Left colon (tissue), 2 donors: Measurements from ENCODE around the gene NFKB1. TPM values are rescaled to one million over a fixed set of nuclear protein-coding genes. Genes with fewer than 3 reads are reported as not detected.
A peak's percentile ranks its signal among the peaks of the same experiment; 100 is the strongest.

Source experiments
- ATAC-seq: fragments of 200-7000 bp; cut with Tn5 transposase; one replicate; pipeline ENCODE4 v1.9.1; 2020; ENCODE audit warnings: mild to moderate bottlenecking, moderate library complexity
- DNase-seq, 2 donors: peaks; one replicate each; pipeline ENCODE4 v3.0.0-alpha.2; 2020
- intact Hi-C, 2 donors: fragments of 100-400 bp; cut with DNase I in 1 of 2; cut with micrococcal nuclease in 1 of 2; formaldehyde crosslinking; loops; one replicate each; pipeline versions ENCODE4 v1.11.2 to v1.14.0; 2022; cut with DNase I, micrococcal nuclease
- total RNA-seq, 2 donors: library from RNA; stranded (reverse); fragmentation: NEBNext Ultra II Directional; extraction: Animal tissue kit (Norgen Biotek cat#: 25700); gene quantifications; one replicate each; pipeline ENCODE4 v1.2.1, GENCODE V29; 2021
- donor health status: DM: no; HTN: no; CAD: no.
- donor health status: DM: yes; HTN: yes; CAD: no.

Gene NFKB1
- total RNA-seq, 2 donors from 2014 or later: 45.3 to 49.8 TPM

DNA sequence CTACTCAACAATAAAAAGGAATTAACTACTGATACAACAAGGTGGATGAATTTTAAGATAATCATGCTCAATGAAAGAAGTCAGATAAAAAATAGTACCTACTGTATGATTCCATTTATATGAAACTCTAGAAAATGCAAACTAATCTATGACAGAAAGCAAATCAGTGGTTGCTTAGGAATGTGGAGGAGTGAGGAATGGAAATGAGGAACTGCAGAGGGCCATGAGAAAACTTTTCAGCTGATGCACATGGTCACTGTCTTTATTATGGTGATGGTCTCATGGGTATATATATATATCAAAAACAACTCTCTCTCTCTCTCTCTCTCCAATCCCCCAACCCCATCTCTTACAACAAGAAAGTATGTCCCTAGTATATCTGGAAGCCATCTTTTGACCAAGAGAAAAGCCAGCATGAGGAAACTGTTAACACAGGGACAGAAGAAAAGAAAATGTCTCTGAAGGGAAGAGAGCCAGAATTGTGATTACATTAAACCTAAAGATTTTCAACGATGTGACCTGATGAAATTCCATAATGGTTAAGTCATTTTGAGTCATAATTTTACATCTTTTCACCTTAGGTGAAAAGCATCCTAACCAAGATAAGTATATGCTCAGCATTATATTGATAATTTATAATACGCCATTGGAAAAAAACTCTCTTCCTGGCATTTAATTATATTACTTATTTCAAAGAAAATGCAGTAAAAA, 8.5 kb upstream of the NFKB1 start:
- ATAC-seq: no peak
- intact Hi-C loops: no loop called here
- no peak for DNase-seq

- ATAC-seq (no peak), DNase-seq (no peak)
- intact Hi-C loops: no loop called here
These were observed 7.9 kb upstream of the NFKB1 start for GRCh38 chr4:102493257-102493656.

DNA sequence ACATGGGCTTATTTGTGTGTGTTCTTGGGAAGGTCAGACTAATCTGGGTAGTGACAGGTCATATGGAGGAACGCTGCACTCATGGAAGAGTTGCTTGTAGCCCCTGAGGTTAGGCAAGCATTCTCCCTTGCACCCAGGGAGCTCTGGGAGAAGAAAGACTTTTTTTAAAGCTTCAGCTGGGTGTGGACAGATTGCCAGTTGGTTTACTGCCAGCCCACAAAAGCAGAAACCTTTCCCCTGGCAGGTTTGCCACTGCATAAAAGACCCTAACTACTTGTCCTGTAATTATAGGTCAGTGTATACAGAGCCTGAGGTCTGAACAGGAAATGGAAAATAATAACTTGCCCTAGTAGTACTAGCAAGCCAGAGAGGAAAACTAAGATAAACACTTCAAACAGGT, 7.4 kb upstream of the NFKB1 start:
- peak; percentile 38 to 50 for DNase-seq
- intact Hi-C loops: no loop called here
- ATAC-seq: peak; percentile 91

DNA sequence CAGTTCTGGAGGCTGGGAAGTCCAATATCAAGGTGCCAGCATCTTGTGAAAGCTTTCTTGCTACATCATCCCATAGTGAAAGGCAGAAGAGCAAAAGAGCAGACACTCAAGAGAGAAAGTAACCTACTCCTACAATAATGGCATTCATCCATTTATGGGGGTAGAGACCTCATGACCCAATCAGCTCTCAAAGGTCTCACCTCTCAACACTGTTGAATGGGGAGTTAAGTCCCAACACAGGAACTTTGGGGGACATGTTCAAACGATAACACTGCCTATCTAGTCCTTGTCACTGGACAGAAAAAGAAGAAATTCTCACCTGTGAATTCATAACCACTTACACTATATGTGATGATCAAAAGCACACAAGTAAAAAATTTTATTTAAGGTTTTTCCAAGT, 6.6 kb upstream of the NFKB1 start:
- intact Hi-C loops: no loop called here
- no peak for DNase-seq
- no peak for ATAC-seq

- ATAC-seq: no peak
- no peak for DNase-seq
- intact Hi-C loops: no loop called here
These were observed 3.2 kb upstream of the NFKB1 start for GRCh38 chr4:102497986-102498385.

- DNase-seq: peak in 1 of 2 donors; percentile 30
- peak; percentile 21 for ATAC-seq
- intact Hi-C loops: no loop called here
These were observed 835 bp upstream of the NFKB1 start for GRCh38 chr4:102500352-102500695.

DNA sequence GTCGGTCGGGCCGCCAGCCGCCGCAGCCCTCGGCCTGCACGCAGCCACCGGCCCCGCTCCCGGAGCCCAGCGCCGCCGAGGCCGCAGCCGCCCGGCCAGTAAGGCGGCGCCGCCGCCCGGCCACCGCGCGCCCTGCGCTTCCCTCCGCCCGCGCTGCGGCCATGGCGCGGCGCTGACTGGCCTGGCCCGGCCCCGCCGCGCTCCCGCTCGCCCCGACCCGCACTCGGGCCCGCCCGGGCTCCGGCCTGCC, 213 bp downstream of the NFKB1 start:
- peak; percentile 64 for ATAC-seq
- DNase-seq: no peak
- intact Hi-C loops: no loop called here

DNA sequence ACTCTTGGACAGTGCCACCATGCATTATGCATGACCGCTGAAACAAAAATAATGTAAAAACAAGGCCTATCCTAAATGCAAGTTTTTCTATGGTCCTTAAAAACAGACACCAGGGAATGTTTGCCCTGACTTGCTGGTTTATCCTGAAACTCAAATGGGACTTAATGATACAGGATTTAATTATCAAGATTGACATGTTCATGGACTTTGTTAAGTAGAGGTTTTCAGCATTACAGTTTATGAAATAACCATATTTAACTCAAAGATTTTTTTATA, 1.3 kb downstream of the NFKB1 start:
- DNase-seq (no peak), ATAC-seq (no peak)
- intact Hi-C loops: no loop called here

- ATAC-seq (peak; percentile 17), DNase-seq (no peak)
- intact Hi-C loops: no loop called here
These were observed 2.2 kb downstream of the NFKB1 start for GRCh38 chr4:102503301-102503746.

DNA sequence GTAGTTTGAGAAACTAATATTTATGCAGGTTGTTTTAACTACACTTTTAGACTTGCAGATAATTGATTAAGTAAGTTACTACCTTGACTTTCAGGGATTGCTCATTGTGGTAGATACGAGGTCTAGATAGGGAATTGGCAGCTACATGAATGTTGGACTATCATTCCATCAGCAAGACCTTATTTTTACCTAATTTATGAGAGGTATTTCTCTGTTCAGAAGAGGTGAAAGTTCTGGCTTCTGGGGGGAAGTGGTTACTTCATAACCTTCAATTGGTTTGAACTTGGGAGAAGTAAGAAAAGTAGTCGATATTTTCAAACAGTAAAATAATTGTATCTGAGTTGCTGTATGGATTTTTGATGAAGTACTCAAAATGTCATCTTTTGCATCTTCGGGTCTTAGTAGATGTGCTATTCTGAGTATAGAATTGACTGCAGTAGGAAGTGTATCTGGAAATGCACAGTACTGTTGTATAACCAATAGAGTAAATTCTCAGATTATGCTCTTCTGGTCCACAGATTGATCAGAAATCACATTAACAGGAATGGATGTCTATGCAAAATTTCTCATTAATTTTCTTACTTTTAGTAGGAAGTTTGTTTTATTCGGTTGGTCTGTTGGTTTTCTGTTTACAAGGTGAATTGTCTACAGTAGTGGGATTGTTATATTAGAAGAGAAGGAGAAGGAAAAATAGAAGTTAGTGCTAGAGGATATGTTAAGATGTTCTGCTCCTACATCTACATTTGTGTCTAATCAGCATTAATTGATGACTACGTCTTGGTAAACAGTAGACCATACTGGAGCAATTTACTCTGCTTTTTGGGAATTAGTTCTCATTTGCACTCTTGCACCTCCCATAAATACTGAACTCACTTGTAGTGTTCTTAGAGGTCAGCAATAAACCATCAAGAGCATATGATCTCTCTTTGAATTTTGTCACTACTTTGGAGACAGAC, 3.0 kb downstream of the NFKB1 start:
- ATAC-seq: no peak
- no peak for DNase-seq
- intact Hi-C loops: no loop called here

DNA sequence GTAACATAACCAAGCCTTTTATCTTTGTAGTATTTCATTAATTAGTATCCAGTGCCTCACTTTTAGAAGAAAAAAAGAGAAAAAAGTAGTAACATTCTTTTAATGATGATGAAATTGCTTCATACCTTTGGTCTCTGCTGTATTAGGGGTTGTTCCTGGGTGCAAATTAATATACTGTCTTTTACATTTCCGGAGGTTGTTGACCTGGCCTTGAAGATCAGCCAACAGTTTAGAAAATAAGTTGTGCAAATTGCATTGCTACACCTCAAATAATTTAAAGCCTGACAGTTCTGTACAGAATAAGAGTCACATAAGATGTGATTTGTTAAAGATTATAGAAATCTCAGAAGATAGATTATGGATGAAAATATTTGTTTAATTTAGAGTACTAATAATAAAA, 3.8 kb downstream of the NFKB1 start:
- intact Hi-C loops: no loop called here
- no peak for DNase-seq
- no peak for ATAC-seq

DNA sequence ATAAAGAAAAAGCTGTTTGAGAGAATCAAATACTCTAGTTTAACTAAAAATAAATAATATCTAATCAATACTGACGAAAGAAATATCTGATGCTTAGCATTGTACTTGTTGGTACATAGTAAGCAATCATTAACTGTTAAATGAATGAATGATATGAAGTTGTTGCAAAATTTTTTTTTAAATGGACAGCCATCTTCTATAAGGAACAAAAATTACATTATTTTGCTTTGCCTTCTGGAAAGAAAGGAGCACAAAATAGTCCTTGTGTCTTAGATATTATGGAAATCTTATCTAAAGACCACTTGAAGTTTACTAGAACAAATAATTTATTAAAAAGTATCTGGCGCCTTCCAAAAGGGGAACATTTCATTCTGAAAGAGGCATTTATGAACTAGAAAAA, 4.5 kb downstream of the NFKB1 start:
- ATAC-seq (no peak), DNase-seq (no peak)
- intact Hi-C loops: no loop called here

DNA sequence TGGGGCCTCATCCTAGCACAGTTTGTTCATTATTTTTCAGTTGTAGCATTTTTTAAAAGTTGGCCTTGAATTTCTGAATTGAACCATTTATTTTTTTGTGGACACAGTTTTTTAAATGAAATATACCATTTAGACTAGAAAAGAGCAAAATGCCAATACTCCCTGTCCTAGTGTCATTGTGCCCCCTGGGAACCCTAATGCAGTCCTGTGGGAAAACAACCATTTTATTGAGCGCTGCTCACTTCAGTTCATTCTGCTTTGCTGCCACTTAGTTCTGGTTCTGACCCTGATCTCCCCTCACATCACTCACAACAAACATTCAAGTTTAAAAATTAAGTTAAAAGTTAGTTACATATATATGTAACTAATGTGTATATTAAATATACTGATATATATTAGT, 5.4 kb downstream of the NFKB1 start:
- intact Hi-C loops: no loop called here
- ATAC-seq: no peak

GRCh38 chr4:102511830-102512605, 10.9 kb downstream of the NFKB1 start:
- intact Hi-C loops: no loop called here
- ATAC-seq: no peak

More for the DNA sequence above, 5.4 kb downstream of the NFKB1 start:
- DNase-seq: no peak

DNA sequence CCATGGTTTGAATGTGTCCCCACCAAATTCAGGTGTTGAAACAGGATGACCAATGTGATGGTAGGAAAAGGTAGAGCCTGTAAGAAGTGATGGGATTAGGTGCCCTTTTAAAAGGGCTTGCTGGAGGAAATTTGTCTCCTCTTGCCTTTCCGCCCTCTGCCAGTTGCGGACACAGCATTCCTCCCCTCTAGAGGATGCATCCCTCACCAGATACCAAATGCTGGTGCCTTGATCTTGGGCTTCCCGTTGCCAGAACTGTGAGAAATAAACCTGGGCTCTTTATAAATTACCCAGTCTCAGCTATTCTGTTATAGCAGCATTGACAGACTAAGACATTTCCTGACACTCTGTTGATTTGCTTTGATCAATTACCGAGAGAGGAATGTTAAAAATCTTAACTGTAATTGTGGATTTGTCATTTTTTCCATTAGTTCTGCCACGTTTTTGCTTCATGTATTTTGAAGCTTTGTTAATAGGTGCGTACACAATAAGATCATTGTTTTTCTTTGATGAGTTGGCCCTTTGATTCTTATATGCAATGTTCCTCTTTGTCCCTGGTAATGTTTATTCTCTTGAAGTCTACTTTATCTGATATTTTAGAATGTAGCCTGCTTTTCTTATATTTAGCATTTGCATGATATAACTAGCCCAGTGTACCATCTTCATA, 13.3 kb downstream of the NFKB1 start:
- intact Hi-C loops: no loop called here
- no peak for ATAC-seq
- DNase-seq: no peak

More at GRCh38 chr4:102511830-102512605, 10.9 kb downstream of the NFKB1 start:
- DNase-seq: no peak

DNA sequence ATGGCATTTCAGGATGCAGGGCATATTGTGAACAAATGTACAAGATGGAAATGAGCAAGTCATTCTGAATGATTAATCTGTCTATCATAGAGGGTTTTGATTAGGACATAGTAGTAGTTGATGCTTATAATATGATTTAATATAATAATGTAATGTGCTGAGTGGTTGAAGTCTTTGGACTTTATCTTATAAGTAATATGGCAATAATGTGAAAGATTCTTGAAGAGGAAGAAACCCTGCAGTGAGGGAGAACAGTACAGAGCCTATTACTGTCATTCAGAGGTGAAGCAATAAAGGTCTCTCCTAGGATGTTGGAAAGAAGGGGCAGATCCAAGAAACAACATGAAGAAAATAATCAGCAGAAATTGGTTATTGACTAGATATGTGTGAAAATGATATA, 16.6 kb downstream of the NFKB1 start:
- intact Hi-C loops: no loop called here
- no peak for DNase-seq
- ATAC-seq: no peak

DNA sequence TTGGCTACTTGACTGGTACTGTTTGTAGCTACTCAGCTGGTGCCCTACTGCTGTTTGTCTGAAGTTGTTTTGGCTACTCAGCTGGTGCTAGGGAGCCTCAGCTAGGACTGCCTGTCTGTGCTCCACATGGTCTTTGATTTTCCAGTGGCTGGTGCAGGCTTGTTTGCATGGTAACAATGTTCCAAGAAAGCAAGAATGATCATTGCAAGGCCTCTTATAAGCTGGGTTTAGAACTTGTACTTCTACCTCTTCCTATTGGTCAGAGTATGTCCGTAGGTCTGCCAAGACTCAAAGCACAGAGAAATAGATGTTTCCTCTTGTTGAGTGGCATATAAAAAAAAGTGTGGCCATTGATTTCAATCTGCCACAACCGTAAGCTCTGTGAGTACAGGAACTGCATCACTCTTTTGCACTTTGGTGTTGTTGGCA, 17.6 kb downstream of the NFKB1 start:
- ATAC-seq (no peak), DNase-seq (no peak)
- intact Hi-C loops: no loop called here

- ATAC-seq (no peak), DNase-seq (no peak)
- intact Hi-C loops: no loop called here
These were observed 18.8 kb downstream of the NFKB1 start for GRCh38 chr4:102519925-102520324.

GRCh38 chr4:102521570-102521969, 20.4 kb downstream of the NFKB1 start:
- no peak for ATAC-seq
- intact Hi-C loops: no loop called here
- DNase-seq: no peak
